GM10266 (cell line): ENCODE results near the gene DNAJC1.
"Not testable (repeated sequence)": the region's sequence is repeated elsewhere in the genome, so short reads cannot be mapped to it uniquely, and the experiment has no call there.

Experiments
- DNase-seq: peaks from one replicate; pipeline ENCODE4 v3.0.0; 2012; ENCODE audit errors: extremely low spot score
- CTCF ChIP-seq: IDR thresholded peaks from 2 replicates; pipeline ENCODE4 v1.5.1; 2012; ENCODE audit warnings: mild to moderate bottlenecking, low read depth; ENCODE audit not compliant: control insufficient read depth, insufficient read depth; ENCODE audit errors: missing control alignments

DNAJC1 gene

GRCh38 chr10:21830037-21830436, 173.5 kb downstream of the DNAJC1 start:
- DNase-seq, result no peak
- no peak for TF ChIP-seq CTCF

- no peak for DNase-seq
Observed at GRCh38 chr10:21827308-21827707, 176.2 kb downstream of the DNAJC1 start.

GRCh38 chr10:21826725-21827124, 176.8 kb downstream of the DNAJC1 start:
- no peak for TF ChIP-seq CTCF
- DNase-seq, result no peak

More at GRCh38 chr10:21827308-21827707, 176.2 kb downstream of the DNAJC1 start:
- TF ChIP-seq CTCF, result no peak

GRCh38 chr10:21825345-21825744, 178.2 kb downstream of the DNAJC1 start:
- no peak for DNase-seq
- TF ChIP-seq CTCF, result no peak

- no peak for DNase-seq
- no peak for TF ChIP-seq CTCF
Observed at GRCh38 chr10:21824409-21824808, 179.1 kb downstream of the DNAJC1 start.

GRCh38 chr10:21823617-21824016, 179.9 kb downstream of the DNAJC1 start:
- DNase-seq, result no peak

GRCh38 chr10:21822273-21822672, 181.3 kb downstream of the DNAJC1 start:
- not testable (repeated sequence) for DNase-seq

More at GRCh38 chr10:21823617-21824016, 179.9 kb downstream of the DNAJC1 start:
- no peak for TF ChIP-seq CTCF

GRCh38 chr10:21820952-21821351, 182.6 kb downstream of the DNAJC1 start:
- DNase-seq, result no peak
- TF ChIP-seq CTCF, result no peak

GRCh38 chr10:21818416-21818815, 185.1 kb downstream of the DNAJC1 start:
- not testable (repeated sequence) for DNase-seq
